HG02623 (cell line): ENCODE measurements around the gene GOLGA6L2.
"Not testable (repeated sequence)": the region's sequence is repeated elsewhere in the genome, so short reads cannot be mapped to it uniquely, and the experiment has no call there.

Source experiments
- ATAC-seq: cut with Tn5 transposase; IDR thresholded peaks from one replicate; pipeline ENCODE4 v1.9.1; 2021; ENCODE audit warnings: moderate library complexity; ENCODE audit not compliant: unreplicated experiment

Gene GOLGA6L2, protein sequence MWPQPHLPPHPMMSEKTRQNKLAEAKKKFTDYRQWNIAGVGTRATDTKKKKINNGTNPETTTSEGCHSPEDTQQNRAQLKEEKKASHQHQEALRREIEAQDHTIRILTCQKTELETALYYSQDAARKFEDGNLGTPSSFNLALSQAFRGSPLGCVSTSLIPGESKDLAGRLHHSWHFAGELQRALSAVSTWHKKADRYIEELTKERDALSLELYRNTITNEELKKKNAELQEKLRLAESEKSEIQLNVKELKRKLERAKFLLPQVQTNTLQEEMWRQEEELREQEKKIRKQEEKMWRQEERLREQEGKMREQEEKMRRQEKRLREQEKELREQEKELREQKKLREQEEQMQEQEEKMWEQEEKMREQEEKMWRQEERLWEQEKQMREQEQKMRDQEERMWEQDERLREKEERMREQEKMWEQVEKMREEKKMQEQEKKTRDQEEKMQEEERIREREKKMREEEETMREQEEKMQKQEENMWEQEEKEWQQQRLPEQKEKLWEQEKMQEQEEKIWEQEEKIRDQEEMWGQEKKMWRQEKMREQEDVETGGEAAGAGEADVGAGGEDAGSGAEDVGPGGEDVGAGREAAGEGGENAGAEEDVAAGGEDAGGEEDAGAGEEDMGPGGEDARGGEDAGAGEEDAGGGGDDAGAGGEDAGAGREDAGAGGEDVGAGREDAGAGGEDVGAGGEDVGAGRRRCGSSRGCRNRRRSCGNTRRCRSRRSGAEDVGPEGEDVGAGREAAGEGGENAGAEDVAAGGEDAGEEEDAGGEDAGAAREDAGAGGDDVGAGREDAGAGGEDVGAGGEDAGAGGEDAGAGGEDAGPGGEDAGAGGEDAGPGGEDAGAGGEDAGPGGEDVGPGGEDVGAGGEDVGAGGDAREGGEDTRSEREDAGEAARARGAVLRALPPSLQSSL

DNA sequence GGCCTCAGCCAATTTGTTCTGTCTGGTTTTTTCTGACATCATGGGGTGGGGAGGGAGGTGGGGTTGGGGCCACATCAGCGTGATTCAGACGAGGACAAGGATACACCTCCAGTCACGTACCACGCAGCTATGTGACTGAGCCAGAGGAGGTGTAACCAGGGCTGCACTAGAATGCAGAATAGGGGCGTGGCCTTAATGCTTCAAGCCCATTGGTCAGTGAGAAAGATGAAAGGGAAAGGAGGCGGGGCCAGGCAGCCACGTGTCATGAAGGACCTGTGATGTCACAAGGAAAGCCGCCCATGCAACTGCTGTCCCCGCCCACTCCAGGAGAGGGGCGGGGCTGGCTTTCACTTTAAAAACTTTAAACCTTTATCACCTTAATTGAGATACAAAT is at the start of gene GOLGA6L2:
Gene GOLGA6L2, minus strand, starts transcription at position 137 of the 394 bp plus-strand sequence. Its CDS starts 62 bp downstream, at position 75.
- no peak for ATAC-seq

DNA sequence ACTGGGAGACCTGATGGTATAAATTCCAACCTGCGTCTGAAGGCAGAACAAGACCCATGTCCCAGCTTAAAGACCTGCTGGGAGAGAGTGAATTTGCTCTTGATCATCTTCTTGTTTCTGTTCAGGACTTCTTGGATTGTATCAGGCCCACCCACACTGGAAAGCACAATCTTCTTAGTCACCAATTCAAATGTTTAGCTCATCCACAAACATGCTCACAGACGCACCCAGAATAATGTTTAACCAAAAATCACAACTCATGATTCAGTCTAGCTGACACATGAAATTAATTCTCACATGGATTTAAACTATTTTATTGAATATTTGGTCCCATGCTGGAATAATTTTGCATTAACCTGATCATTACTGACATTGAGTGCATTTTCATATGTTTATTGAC is 37.8 kb upstream of the GOLGA6L2 start:
- ATAC-seq = no peak

DNA sequence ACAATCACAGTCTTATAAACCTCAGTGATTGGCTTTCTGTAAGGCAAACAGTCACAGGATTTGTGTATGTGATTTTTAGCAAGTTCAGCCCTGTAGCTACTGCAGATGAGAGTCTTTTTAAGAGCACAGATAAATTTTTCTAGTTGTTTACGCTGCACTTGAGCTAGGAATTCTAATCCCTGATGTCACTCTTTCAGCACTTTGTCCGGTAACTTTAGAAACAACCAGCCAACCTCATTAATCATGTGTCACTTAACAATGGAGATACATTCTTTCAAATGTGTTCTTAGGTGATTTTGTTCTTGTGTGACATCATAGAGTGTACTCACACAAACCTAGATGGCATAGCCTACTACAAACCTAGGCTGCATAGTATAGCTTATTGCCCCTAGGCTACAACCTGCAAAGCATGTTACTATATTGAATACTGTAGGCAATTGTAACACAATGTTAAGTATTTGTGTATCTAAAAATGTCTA is 36.8 kb upstream of the GOLGA6L2 start:
- no peak for ATAC-seq

DNA sequence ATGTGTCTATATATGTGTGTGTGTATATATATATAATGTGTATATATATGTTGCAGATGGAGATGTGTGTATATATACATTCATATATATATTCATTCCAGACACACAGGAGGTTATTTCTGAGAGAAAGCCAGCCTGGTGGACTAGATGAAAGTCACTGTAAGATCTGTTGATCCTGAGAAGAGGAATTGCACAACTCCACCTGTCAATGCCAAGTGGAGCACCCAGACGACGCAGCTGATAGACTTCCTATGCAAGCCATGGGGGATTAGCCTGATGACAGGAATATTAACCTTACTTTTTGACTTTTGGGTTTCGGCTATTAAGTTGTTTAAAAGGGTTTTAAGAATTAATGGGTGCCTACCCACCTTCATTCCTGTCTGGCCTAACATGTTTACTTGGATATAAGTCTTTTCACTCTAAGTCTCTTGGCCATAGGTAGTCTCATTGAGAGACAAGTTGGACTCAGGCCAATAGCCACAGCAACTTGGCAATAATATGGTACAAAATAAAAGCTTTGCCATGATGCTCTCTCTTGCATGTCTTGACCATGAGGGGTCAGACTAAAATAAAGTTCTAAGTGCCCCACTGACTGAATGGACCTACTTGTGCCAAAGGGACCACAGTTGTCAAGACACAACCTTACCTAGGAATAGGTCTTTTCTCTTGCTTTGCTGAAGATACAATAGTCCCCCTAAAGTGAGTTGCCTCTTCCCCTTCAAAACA is 35.9 kb upstream of the GOLGA6L2 start:
- ATAC-seq = no peak

DNA sequence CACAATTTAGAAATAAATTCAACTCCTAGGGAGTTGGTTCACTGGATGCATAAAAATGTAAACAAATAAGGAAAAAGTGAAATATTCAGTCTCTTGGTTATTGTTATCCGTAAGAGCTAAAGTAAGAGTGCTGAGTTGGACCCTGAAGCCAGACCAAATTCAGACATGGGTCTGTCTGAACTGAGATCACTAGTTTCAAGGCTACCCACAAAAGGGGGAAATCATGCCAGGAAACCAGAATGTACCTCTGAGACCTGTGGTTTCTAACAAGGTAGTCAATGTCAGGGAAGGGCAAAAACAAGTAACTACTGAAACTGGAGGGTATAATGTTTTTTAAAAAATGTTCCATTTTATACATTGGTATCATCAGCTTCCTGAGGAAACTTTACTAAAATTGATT is 35.2 kb upstream of the GOLGA6L2 start:
- ATAC-seq = no peak

DNA sequence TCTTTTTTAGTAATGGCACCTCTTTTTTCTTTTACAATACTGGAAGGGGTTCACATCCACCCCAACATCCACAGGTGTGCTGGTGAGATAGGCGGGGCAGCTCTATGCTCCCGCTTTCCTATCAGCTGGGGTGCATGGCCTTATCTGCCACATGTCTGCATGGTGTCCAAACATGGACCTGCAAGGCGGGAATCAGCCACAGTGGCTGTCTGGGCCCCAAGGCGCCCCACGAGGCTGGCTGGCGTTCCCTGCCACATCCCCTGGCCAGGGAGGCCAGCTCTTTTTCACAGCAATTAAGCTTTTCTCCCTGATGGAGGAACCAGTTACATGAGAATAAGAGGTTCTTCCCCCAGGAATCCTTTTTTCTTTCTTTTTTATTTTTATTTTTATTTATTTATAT is 30.9 kb upstream of the GOLGA6L2 start:
- ATAC-seq = no peak

DNA sequence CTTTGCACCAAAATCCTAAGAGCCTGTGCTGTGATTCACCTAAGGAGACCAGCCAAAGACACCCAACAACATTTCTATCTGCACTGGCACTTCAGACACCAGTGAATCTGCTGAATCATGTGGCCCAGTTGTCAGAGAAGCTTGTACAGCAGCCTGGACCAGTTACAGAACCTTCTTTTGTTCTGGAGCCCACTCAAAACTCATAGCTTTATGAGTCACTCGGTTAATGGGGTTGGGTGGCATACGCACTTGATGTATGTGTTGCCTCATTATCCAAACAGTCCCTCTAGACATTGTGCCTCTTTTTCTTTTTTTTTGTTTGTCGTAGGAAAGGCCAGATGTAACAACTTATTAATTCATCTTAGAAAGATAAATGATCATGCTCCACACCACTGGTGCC is 25.6 kb upstream of the GOLGA6L2 start:
- ATAC-seq = no peak

DNA sequence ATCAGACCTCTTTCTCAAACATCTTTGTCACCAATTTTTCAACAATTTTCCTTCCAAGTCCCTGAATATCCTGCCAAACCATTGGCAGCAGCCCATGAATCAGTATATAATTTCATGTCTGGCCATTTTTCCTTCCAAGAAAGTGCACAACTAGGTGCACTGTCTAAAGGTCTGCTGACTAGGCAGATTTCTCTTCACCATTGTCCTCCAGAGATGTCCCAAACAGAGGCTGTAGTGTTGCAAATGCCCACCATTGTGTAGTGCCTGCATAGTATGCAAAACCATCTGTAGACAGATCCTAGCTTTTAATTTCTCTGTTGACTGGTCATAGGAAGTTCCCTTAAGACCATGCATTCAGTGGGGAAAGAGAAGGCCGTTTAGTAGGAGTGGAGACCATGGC is 25.0 kb upstream of the GOLGA6L2 start:
- ATAC-seq = no peak

DNA sequence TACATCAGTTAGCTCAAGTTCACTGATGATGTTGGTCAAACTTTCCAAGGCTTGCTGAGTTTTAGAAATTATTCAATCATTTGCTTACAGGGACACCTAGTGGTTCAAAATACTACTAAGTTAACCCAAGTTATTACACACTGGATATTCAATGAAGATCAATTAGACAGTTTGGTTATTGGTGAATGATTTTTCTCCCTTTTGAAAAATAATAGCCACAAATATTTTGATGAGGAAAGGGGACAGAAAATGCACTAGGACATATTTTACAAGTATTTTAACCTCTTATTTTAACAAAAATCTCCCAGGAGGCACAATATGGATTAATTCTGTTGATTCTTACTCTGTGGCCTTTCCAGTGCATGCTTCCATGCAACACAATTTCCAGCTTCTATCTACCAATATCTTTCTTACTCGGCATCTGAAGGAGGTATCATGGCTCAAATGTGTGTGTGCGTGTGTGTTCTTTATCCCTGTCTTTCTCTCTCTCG is 20.1 kb upstream of the GOLGA6L2 start:
- ATAC-seq = no peak

DNA sequence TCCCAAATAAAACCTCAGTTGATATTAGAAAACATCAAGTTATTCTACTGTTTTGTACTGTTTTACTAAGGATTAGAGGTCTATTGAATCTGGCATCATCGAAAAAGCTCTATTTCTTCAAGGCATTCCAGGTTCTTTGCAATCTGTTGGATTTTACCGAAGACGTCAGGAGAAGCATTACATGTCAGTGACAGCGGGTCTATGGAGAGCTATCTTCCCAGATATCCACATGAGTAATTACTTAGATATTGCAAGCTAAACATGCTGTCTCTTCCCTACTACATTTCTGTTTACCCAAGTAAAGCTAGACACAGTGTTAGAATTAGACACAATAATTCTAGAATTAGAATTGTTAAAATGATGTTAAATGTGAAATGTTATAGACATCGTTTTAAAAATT is 10.8 kb upstream of the GOLGA6L2 start:
- no peak for ATAC-seq

DNA sequence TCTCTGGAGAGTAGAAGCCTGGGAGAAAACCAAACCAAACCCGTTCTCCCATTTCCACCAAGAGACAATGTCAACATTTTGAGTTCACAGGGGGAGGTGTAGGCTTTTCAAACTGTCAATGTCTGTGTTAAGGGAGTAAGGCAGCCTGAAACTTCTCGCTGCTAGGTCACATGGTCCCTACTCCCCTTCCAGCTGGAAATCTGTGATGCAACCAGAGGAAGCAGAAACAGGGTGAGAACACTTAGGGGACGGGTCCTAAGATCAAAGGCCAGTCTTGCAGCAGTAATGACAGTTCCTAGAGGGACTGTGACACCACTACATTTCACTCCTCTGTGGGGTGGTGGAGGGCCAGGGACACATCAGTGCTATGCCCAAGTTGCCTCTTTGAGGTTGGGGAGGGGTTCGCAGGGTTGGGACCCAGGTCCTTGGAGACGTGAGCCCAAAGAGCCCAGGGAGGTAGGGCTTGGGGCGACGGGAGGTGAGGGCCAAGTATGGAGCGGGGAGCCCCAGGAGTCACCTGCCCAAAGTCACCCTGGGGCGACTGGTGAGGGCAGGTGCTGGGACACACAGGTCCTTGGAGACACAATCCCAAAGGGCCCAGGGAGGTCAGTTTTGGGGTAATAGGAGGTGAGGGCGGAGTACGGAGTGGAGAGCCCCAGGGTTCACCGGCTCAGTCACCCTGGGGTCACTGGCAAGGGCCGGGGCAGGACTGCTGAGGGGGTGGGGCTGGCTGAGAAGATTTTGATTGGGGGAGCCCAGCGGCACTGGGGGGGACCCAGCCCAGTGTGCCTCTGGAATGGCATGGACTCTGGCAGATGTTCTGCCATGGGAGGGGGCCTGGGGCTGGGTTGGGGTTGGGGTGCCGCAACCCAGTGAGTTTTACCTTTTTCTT is 582 bp downstream of the GOLGA6L2 start:
- ATAC-seq = no peak

DNA sequence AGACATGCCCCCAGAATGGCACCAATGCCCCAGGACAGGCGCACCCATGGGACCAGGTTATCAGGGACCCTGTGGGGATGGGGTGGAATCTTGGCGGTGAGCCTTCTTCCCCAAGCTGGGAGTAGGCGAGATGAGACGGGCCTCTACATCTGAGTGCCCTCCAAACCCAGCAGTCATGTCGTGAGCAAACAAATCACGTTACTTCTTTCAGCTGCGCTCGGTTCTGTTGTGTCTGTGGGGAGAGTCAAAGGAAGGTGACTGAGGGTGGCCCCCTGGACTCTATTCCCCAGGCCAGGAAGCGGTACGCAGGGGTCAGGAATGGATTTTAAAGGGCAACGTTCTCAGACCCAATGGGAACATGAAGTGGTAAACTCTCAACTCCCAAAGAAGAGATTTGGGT is 2.8 kb downstream of the GOLGA6L2 start:
- no peak for ATAC-seq

DNA sequence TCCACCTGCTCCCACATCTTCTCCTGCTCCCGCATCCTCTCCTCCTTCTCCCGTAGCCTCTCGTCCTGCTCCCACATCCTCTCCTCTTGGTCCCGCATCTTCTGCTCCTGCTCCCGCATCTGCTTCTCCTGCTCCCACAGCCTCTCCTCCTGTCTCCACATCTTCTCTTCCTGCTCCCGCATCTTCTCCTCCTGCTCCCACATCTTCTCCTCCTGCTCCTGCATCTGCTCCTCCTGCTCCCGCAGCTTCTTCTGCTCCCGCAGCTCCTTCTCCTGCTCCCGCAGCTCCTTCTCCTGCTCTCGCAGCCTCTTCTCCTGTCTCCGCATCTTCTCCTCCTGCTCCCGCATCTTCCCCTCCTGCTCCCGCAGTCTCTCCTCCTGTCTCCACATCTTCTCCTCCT is 5.8 kb downstream of the GOLGA6L2 start:
- ATAC-seq = no peak

DNA sequence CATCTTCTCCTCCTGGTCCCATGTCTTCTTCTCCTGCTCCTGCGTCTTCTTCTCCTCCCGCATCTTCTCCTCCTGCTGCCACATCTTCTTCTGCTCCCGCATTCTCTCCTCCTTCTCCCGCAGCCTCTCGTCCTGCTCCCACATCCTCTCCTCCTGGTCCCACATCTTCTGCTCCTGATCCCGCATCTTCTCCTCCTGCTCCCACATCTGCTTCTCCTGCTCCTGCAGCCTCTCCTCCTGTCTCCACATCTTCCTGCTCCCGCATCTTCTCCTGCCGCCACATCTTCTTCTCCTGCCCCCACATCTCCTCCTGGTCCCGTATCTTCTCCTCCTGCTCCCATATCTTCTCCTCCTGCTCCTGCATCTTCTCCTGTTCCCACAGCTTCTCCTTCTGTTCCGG is 6.4 kb downstream of the GOLGA6L2 start:
- ATAC-seq = no peak

DNA sequence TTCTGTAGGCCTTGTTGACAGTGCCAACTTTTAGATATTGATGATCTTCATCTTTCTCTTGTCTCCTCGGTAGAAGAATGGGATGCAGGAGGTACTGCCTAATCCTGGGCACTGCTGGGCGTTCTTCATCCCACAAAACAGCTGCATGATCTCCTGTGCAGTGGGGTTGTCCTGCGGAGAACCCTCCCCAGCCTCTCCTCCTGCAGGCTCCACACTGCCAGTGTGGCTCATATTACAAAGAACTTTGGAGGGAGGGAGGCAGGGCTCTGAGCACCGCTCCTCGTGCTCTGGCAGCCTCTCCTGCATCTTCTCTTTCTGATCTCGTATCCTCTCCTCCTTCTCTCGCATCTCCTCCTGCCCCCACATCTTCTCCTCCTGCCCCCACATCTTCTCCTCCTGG is 7.5 kb downstream of the GOLGA6L2 start:
- no peak for ATAC-seq

DNA sequence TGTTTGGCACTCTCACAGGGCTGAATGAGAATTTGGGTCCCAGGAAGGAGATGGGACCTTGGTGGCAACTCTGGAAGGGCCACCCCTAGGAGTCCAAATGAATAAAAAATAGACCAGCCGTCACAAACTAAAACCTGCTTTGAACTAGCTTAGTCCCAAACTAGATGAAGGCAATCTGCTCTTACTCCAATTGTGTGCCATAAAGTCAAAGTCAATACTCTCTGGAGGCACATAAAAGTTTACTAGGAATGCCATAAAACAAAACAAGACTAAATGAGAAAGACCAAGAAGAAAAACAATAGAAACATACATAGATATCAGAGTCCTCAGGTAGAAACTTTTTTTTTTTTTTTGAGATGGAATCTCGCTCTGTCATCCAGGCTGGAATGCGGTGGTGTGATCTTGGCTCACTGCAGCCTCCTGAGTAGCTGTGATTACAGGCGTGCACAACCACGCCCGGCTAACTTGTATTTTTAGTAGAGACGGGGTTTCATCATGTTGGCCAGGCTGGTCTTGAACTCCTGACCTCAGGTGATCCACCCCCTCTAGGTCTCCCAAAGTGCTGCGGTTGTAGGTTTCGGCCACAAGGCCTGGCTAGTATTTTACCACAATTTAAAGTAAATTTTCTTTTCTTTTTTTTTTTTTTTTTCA is 8.1 kb downstream of the GOLGA6L2 start:
- ATAC-seq = no peak

DNA sequence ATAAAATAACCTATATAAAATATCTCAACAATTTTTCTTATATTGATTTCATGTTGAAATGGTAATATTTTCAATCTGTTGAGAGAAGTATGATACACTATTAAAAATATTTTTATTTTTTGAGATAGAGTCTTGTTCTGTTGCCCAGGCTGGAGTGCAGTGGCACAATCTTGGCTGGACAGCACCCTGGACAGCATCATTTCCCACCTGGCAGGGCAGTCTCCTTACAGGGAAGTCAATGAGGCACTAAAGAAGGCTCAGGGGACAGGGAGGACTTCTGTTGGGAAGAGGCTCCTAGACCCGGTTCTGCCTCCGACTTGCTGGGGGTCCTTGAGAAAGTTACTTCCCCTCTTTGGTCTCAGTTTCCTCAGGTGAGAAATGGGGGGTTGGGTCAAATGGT is 9.4 kb downstream of the GOLGA6L2 start:
- ATAC-seq = no peak

DNA sequence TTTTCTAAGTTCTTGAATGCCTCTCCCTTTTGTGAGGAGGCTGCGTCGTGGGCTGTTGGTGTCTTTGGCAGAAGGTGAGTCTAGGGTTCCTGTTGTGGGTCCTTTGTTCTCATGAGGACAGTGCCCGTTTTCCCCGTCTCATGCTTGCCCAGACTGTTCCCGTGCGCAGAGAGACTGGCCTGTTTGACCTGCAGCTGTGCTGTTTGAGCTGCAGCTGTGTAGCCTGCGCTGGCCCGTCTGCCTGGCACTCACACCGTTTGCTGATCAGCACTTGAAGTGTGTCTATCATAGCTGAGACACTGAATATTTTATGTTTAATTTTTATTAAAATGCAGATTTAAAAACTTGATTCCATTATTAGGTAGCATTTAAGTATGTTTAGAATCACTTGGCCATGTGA is 9.9 kb downstream of the GOLGA6L2 start:
- ATAC-seq = no peak

DNA sequence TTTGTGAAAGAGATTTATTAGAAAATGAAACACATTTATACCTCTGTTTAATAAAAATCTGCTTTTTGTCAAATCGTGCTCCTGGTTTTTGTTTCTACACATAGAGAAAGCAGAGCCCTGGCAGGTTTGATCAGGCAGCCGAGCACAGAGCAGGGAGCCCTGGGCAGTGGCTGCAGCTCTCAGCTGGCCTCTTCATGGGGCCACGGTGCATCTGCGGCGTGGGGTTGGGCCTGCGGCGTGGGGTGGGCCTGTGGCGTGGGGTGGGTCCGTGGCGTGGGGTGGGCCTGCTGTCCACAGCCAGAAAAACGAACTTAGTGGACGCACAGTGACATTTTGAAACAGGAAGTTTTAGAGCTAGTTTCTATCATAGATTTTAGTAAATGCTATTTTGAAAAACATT is 10.6 kb downstream of the GOLGA6L2 start:
- ATAC-seq = no peak

DNA sequence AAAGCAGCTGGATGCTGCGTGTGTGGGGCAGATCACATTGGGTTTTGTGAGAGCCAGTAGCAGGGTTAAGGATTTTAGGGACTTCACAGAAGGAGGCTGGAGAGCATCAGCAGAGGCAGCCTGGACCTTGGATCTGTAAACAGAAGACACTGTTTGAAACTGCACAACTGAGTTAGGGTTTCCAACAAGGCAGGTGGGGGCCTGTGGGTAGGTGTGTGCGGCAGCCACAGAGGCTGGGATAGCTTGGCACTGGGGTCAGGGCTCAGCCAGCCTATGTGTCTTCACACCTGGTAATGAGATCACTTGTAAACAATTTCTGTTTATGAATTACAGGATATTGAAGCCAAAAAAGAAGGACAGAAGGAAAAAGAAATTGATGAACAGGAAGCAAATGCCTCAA is 12.3 kb downstream of the GOLGA6L2 start:
- not testable (repeated sequence) for ATAC-seq
